Gastrocnemius medialis (tissue), 4 donors: ENCODE data around the gene ATP2B1.

Experiments used
- CTCF ChIP-seq, 5 experiments: fragments of 450-650 bp in 3 of 5; fragments of 200-600 bp in 2 of 5; sonication (generic) in 2 of 5; IDR thresholded peaks in 4 of 5; conservative IDR thresholded peaks in 1 of 5; 1 replicate in 4 of 5; 2 replicates in 1 of 5; pipeline ENCODE4 v1.5.1; 2016 to 2019; ENCODE audit warnings: antibody characterized with exemption in 5 of 5, mild to moderate bottlenecking in 3 of 5, moderate library complexity in 3 of 5
- POLR2A ChIP-seq, 2 donors: fragments of 450-650 bp; IDR thresholded peaks; one replicate each; pipeline ENCODE4 v1.6.1; 2017; ENCODE audit warnings: antibody characterized with exemption in 2 of 2, mild to moderate bottlenecking in 2 of 2, moderate library complexity in 2 of 2

- TF ChIP-seq CTCF (IDR thresholded peaks at IDR 0.05 in 4 of 5, conservative IDR thresholded peaks at IDR 0.05 in 1 of 5) (no peak), POLR2A (IDR thresholded peaks at IDR 0.05) (no peak)
Measured at GRCh38 chr12:89673603-89674002, 35.0 kb downstream of the ATP2B1 start.
